Prostate gland (tissue), 2 donors: ENCODE measurements around the gene CASQ1. TPM values are rescaled to one million over a fixed set of nuclear protein-coding genes. Genes with fewer than 3 reads are reported as not detected.

ENCODE experiments used
- DNase-seq: peaks from one replicate; pipeline ENCODE4 v3.0.0-alpha.2; 2019; ENCODE audit warnings: low spot score
- H3K27ac ChIP-seq, 2 donors: fragments of 200-600 bp; sonication (generic); 2 replicates each; pipeline ENCODE4 v1.5.1; 2017 to 2019
- H3K27me3 ChIP-seq: fragments of 200-600 bp; sonication (generic); replicated peaks from 2 replicates; pipeline ENCODE4 v1.5.1; 2019; ENCODE audit not compliant: insufficient read depth
- H3K36me3 ChIP-seq, 2 donors: fragments of 200-600 bp; sonication (generic); 1 replicate in 1 of 2; 2 replicates in 1 of 2; pipeline versions ENCODE4 v1.5.1 to v1.8.1; 2017 to 2019
- H3K4me1 ChIP-seq: fragments of 200-600 bp; sonication (generic); replicated peaks from 2 replicates; pipeline ENCODE4 v1.5.1; 2019
- H3K4me3 ChIP-seq, 2 donors: fragments of 200-600 bp; sonication (generic); 2 replicates each; pipeline ENCODE4 v1.5.1; 2017 to 2019
- H3K9me3 ChIP-seq: fragments of 200-600 bp; sonication (generic); 2 replicates; pipeline ENCODE4 v1.5.1; 2017
- CTCF ChIP-seq, 4 experiments: fragments of 200-600 bp in 2 of 4; fragments of 450-650 bp in 2 of 4; sonication (generic) in 2 of 4; IDR thresholded peaks; 1 replicate in 3 of 4; 2 replicates in 1 of 4; pipeline ENCODE4 v1.5.1; 2016 to 2019; ENCODE audit warnings: antibody characterized with exemption in 4 of 4, mild to moderate bottlenecking in 2 of 4, moderate library complexity in 2 of 4
- POLR2A ChIP-seq: fragments of 450-650 bp; IDR thresholded peaks from one replicate; pipeline ENCODE4 v1.6.1; 2016; ENCODE audit warnings: antibody characterized with exemption, mild to moderate bottlenecking
- POLR2AphosphoS5 ChIP-seq: sonication (generic); formaldehyde crosslinking; IDR thresholded peaks from one replicate; pipeline ENCODE4 v1.6.1; 2017; ENCODE audit warnings: antibody characterized with exemption
- WGBS: methylation state at CpG from one replicate; pipeline ENCODE4 v1.1.5; 2018; 5-methylcytosine and 5-hydroxymethylcytosine counted together
- intact Hi-C: fragments of 100-400 bp; cut with DNase I; formaldehyde crosslinking; loops from one replicate; pipeline ENCODE4 v1.14.2; 2022
- total RNA-seq, 2 donors: library from RNA; depleted of rRNA; stranded (reverse); fragments of >200 nt; gene quantifications; one replicate each; pipeline ENCODE4 v1.1.0, GENCODE V29; 2016

Gene CASQ1
- total RNA-seq, 2 donors from 2014 or later = 1.2 to 3.0 TPM

- WGBS = 58% methylated on average over 4 of the region's 4 CpGs
- Histone ChIP-seq H3K27ac (no peak overlapping the region), H3K4me3 (no peak overlapping the region), H3K27me3 (no peaks in the 10 kb centered on the region), H3K36me3 (no peaks in the 10 kb centered on the region), H3K4me1 (no peaks in the 10 kb centered on the region), H3K9me3 (no peaks in the 10 kb centered on the region)
- no peak for TF ChIP-seq POLR2A
- no peak for TF ChIP-seq CTCF (IDR thresholded peaks at IDR 0.05)
- TF ChIP-seq POLR2AphosphoS5 = no peak
- DNase-seq = no peak
- intact Hi-C loops = no loop called here
Observed at GRCh38 chr1:160167056-160167455, 23.3 kb upstream of the CASQ1 start.

DNA sequence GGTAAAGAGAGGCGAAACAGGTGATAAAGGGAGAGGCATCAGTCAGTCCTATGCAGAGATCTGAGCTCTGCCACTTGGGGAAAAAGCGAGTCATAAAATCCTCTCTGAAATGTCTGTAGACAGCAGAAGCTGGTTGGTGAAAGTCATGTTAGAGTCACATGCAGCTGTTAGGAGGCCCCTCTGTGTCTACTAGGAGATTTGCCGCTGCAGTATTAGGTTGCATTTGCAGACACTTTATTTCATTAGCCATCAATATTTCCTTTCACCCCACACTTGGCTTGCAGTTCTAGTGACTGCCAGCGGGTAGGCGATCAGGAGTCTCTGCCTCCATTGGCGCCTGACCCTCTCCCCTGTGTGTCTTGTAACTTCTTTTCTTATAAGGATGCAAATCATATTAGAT, 22.8 kb upstream of the CASQ1 start:
- Histone ChIP-seq H3K36me3 (no peaks in the 10 kb centered on the region), H3K9me3 (no peaks in the 10 kb centered on the region), H3K4me3 (no peak overlapping the region), H3K27ac (no peak overlapping the region), H3K4me1 (no peaks in the 10 kb centered on the region), H3K27me3 (no peaks in the 10 kb centered on the region)
- 92% methylated on average over 6 of the region's 6 CpGs for WGBS
- no peak for DNase-seq
- intact Hi-C loops = no loop called here
- TF ChIP-seq CTCF (IDR thresholded peaks at IDR 0.05) = no peak
- no peak for TF ChIP-seq POLR2AphosphoS5
- TF ChIP-seq POLR2A = no peak

GRCh38 chr1:160168016-160168415, 22.4 kb upstream of the CASQ1 start:
- H3K4me3 ChIP-seq = no peak overlapping the region
- no peak for DNase-seq
- no peaks in the 10 kb centered on the region for H3K9me3 ChIP-seq
- H3K36me3 ChIP-seq = no peaks in the 10 kb centered on the region
- 64% methylated on average over 5 of the region's 5 CpGs for WGBS
- no peak overlapping the region for H3K27ac ChIP-seq
- intact Hi-C loops = no loop called here
- no peaks in the 10 kb centered on the region for H3K27me3 ChIP-seq
- no peaks in the 10 kb centered on the region for H3K4me1 ChIP-seq
- TF ChIP-seq POLR2AphosphoS5 (no peak), CTCF (IDR thresholded peaks at IDR 0.05) (no peak), POLR2A (no peak)

- WGBS = 71% methylated on average over 13 of the region's 13 CpGs
Observed at GRCh38 chr1:160168609-160169369, 21.6 kb upstream of the CASQ1 start.

More at GRCh38 chr1:160168609-160169369, 21.6 kb upstream of the CASQ1 start:
- no peak for TF ChIP-seq POLR2AphosphoS5
- TF ChIP-seq CTCF (IDR thresholded peaks at IDR 0.05) = no peak
- no peak for TF ChIP-seq POLR2A
- intact Hi-C loops = no loop called here
- Histone ChIP-seq H3K4me1 (no peaks in the 10 kb centered on the region), H3K27ac (no peak overlapping the region), H3K27me3 (no peaks in the 10 kb centered on the region), H3K9me3 (no peaks in the 10 kb centered on the region), H3K4me3 (no peak overlapping the region), H3K36me3 (no peaks in the 10 kb centered on the region)
- DNase-seq = no peak
